NB4 (cell line): ENCODE data around the gene NEK1.
A peak's percentile ranks its signal among the peaks of the same experiment; 100 is the strongest.

Source experiments
- MAX ChIP-seq: IDR thresholded peaks from 2 replicates; pipeline ENCODE4 v1.6.1; 2011; ENCODE audit warnings: low read depth, low read length
- MYC ChIP-seq: IDR thresholded peaks from 2 replicates; pipeline ENCODE4 v1.6.1; 2011; ENCODE audit warnings: low read depth, low read length
- POLR2A ChIP-seq: IDR thresholded peaks from 2 replicates; pipeline ENCODE4 v1.6.1; 2011; ENCODE audit warnings: mild to moderate bottlenecking; ENCODE audit not compliant: insufficient read length; ENCODE audit errors: extremely low read depth
- TF ChIP-seq, protein P1 (sequence below): IDR thresholded peaks from one replicate; pipeline ENCODE4 v1.5.1; 2012; ENCODE audit warnings: low read depth, low read length

DNA sequence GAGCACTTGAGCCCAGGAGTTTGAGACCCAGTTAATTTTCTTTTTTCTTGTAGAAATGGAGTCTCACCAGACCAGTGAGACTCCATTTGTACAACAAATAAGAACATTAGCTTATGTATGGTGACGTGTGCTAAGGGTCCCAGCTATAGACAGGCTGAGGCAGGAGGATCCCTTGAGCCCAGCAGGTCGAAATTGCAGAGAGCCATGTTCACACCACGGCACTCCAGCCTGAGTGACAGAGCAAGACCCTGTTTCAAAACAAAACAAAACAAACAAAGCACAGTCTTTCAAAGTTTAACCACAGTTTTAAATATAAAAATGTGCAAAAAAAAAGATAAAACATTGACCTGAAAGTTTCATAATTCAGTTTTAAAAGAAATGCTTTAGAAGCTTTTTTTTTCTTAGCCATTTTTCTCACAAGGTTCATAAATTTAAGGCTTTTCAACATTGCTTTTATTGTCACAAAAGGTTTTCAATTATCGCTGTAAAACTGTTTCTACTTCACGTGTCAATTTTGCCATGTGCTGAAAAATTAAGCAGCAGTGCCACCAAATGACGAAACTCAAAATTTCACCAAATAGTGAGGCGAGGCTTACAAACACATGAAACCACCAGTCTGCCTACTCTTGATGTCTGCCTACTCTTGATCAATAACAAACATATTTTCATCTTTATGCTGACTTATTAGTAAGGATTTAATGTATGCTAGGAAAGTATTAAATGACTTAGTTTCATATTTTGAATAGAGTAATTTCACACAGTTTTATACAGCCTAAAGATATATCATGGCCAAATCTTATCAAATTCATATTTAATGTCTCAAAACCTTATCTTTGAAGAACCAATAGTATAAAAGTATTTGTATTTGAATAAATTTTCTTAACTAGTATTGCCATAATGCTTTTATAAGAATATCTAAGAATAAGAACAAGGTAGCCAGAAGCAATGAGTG is 126.3 kb downstream of the NEK1 start:
- TF ChIP-seq, protein P1, sequence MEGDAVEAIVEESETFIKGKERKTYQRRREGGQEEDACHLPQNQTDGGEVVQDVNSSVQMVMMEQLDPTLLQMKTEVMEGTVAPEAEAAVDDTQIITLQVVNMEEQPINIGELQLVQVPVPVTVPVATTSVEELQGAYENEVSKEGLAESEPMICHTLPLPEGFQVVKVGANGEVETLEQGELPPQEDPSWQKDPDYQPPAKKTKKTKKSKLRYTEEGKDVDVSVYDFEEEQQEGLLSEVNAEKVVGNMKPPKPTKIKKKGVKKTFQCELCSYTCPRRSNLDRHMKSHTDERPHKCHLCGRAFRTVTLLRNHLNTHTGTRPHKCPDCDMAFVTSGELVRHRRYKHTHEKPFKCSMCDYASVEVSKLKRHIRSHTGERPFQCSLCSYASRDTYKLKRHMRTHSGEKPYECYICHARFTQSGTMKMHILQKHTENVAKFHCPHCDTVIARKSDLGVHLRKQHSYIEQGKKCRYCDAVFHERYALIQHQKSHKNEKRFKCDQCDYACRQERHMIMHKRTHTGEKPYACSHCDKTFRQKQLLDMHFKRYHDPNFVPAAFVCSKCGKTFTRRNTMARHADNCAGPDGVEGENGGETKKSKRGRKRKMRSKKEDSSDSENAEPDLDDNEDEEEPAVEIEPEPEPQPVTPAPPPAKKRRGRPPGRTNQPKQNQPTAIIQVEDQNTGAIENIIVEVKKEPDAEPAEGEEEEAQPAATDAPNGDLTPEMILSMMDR = peak; percentile 42
- TF ChIP-seq MAX = peak; percentile 91
- TF ChIP-seq POLR2A = no peak
- TF ChIP-seq MYC = peak; percentile 77
